ENCODE measurements around the gene TGFBR1.
"Not testable (repeated sequence)": the region's sequence is repeated elsewhere in the genome, so short reads cannot be mapped to it uniquely, and the experiment has no call there.

The TGFBR1 gene

DNA sequence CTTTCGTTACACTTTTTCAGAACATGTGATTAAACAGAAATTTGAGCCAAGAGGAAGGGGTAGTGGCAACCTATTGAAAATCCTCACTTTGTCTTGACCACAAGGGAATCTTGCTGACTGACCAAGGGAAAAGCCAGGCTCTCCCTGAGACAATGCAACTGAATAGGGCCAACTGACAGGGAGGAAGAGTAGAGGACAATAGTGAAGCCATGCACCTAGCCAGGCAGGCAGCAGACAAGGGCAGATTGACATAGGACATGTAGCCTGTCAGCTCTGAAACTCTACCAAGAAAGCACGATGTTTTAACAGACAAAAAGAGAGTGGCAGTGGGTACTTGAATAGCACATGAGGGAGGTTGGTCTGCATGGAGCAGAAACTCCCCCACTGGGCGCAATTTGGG, 8.5 kb upstream of the TGFBR1 start:
- no peaks in the 10 kb centered on the region for H3K36me3 ChIP-seq (ENCODE audit: control insufficient read depth, insufficient read depth, low read length)
- no peak overlapping the region for H3K4me3 ChIP-seq (ENCODE audit: low read depth, low read length)
- no peaks in the 10 kb centered on the region for H3K27me3 ChIP-seq (ENCODE audit: control insufficient read depth, insufficient read depth, low read length)
- H3K9me3 ChIP-seq (ENCODE audit: control insufficient read depth, insufficient read depth, low read depth, low read length): 0 out of 2 replicates have a peak, but pooled peaks cover 2% of the 10 kb centered on the region
- no peak overlapping the region for H3K27ac ChIP-seq (ENCODE audit: low read depth, low read length)
- no peaks in the 10 kb centered on the region for H3K4me1 ChIP-seq (ENCODE audit: control insufficient read depth, insufficient read depth, low read length)
- no peak overlapping the region for H3K9ac ChIP-seq (ENCODE audit: low read length)

DNA sequence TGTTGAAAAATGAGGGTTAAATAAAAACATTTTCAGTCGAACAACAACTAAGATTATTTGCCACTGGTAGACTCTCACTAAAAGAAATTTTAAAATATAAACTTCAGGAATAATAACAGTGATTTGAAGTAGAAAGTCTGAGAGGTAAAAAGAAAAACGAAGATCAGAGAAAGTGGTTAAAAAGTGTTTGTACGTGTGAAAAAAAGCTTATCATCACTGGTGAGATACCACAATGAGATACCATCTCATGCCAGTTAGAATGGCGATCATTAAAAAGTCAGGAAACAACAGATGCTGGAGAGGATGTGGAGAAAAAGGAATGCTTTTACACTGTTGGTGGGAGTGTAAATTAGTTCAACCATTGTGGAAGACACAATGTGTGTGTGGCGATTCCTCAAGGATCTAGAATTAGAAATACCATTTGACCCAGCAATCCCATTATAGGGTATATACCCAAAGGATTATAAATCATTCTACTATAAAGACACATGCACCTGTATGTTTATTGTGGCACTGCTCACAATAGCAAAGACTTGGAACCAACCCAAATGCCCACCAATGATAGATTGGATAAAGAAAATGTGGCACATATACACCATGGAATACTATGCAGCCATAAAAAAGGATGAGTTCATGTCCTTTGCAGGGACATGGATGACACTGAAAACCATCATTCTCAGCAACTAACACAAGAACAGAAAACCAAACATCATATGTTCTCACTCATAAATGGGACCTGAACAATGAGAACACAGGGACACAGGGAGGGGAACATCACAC, 4.9 kb upstream of the TGFBR1 start:
- H3K9me3 ChIP-seq (ENCODE audit: control insufficient read depth, insufficient read depth, low read depth, low read length); H3K4me3 ChIP-seq (ENCODE audit: low read depth, low read length); H3K27ac ChIP-seq (ENCODE audit: low read depth, low read length); H3K36me3 ChIP-seq (ENCODE audit: control insufficient read depth, insufficient read depth, low read length); H3K4me1 ChIP-seq (ENCODE audit: control insufficient read depth, insufficient read depth, low read length); H3K9ac ChIP-seq (ENCODE audit: low read length); H3K27me3 ChIP-seq (ENCODE audit: control insufficient read depth, insufficient read depth, low read length): not testable (repeated sequence)

DNA sequence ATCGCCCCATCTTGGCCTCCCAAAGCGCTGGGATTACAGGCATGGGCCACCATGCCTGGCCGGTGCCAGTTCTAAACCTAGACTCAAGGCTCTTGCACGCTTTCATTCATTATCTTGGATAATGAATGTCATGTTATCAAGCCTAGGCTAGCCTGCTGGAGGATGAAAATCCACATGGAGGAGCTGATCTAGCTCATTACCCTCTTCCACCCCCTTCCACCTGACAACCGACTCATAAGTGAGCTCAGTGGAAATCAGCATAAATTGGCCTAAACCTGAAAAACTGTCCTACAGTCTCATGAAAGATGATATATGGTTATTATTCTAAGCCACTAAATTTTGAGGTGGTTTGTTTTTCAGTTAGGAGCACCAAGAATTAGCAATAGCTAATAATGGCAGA, 3.6 kb upstream of the TGFBR1 start:
- Histone ChIP-seq H3K36me3 (ENCODE audit: control insufficient read depth, insufficient read depth, low read length) (no peaks in the 10 kb centered on the region), H3K4me1 (ENCODE audit: control insufficient read depth, insufficient read depth, low read length) (peaks cover 13% of the 10 kb centered on the region), H3K27me3 (ENCODE audit: control insufficient read depth, insufficient read depth, low read length) (0 out of 2 replicates have a peak, but pooled peaks cover 5% of the 10 kb centered on the region), H3K4me3 (ENCODE audit: low read depth, low read length) (no peak overlapping the region), H3K9ac (ENCODE audit: low read length) (no peak overlapping the region), H3K9me3 (ENCODE audit: control insufficient read depth, insufficient read depth, low read depth, low read length) (0 out of 2 replicates have a peak, but pooled peaks cover 2% of the 10 kb centered on the region), H3K27ac (ENCODE audit: low read depth, low read length) (no peak overlapping the region)

- Histone ChIP-seq H3K4me1 (ENCODE audit: control insufficient read depth, insufficient read depth, low read length) (peaks cover 17% of the 10 kb centered on the region), H3K4me3 (ENCODE audit: low read depth, low read length) (no peak overlapping the region), H3K9me3 (ENCODE audit: control insufficient read depth, insufficient read depth, low read depth, low read length) (0 out of 2 replicates have a peak, but pooled peaks cover 2% of the 10 kb centered on the region), H3K27me3 (ENCODE audit: control insufficient read depth, insufficient read depth, low read length) (0 out of 2 replicates have a peak, but pooled peaks cover 5% of the 10 kb centered on the region), H3K36me3 (ENCODE audit: control insufficient read depth, insufficient read depth, low read length) (no peaks in the 10 kb centered on the region), H3K9ac (ENCODE audit: low read length) (no peak overlapping the region), H3K27ac (ENCODE audit: low read depth, low read length) (no peak overlapping the region)
Observed at GRCh38 chr9:99101812-99102211, 3.1 kb upstream of the TGFBR1 start.

GRCh38 chr9:99103054-99103895, 1.6 kb upstream of the TGFBR1 start:
- no peak overlapping the region for H3K9ac ChIP-seq (ENCODE audit: low read length)
- no peak overlapping the region for H3K27ac ChIP-seq (ENCODE audit: low read depth, low read length)
- H3K4me1 ChIP-seq (ENCODE audit: control insufficient read depth, insufficient read depth, low read length): peaks cover 29% of the 10 kb centered on the region
- H3K4me3 ChIP-seq (ENCODE audit: low read depth, low read length): peak overlapping the region; percentile 66
- 0 out of 2 replicates have a peak, but pooled peaks cover 5% of the 10 kb centered on the region for H3K27me3 ChIP-seq (ENCODE audit: control insufficient read depth, insufficient read depth, low read length)
- 0 out of 2 replicates have a peak, but pooled peaks cover 2% of the 10 kb centered on the region for H3K9me3 ChIP-seq (ENCODE audit: control insufficient read depth, insufficient read depth, low read depth, low read length)
- no peaks in the 10 kb centered on the region for H3K36me3 ChIP-seq (ENCODE audit: control insufficient read depth, insufficient read depth, low read length)

- Histone ChIP-seq H3K9me3 (ENCODE audit: control insufficient read depth, insufficient read depth, low read depth, low read length) (0 out of 2 replicates have a peak, but pooled peaks cover 2% of the 10 kb centered on the region), H3K9ac (ENCODE audit: low read length) (peak overlapping the region; percentile 49), H3K4me1 (ENCODE audit: control insufficient read depth, insufficient read depth, low read length) (peaks cover 29% of the 10 kb centered on the region), H3K27me3 (ENCODE audit: control insufficient read depth, insufficient read depth, low read length) (0 out of 2 replicates have a peak, but pooled peaks cover 5% of the 10 kb centered on the region), H3K36me3 (ENCODE audit: control insufficient read depth, insufficient read depth, low read length) (no peaks in the 10 kb centered on the region), H3K27ac (ENCODE audit: low read depth, low read length) (no peak overlapping the region), H3K4me3 (ENCODE audit: low read depth, low read length) (peak overlapping the region; percentile 66)
Observed at GRCh38 chr9:99103901-99104458, 933 bp upstream of the TGFBR1 start.

- Histone ChIP-seq H3K4me1 (ENCODE audit: control insufficient read depth, insufficient read depth, low read length) (peaks cover 29% of the 10 kb centered on the region), H3K27me3 (ENCODE audit: control insufficient read depth, insufficient read depth, low read length) (0 out of 2 replicates have a peak, but pooled peaks cover 5% of the 10 kb centered on the region), H3K9ac (ENCODE audit: low read length) (peak overlapping the region; percentile 72), H3K4me3 (ENCODE audit: low read depth, low read length) (peak overlapping the region; percentile 92), H3K27ac (ENCODE audit: low read depth, low read length) (peak overlapping the region; percentile 64), H3K36me3 (ENCODE audit: control insufficient read depth, insufficient read depth, low read length) (no peaks in the 10 kb centered on the region), H3K9me3 (ENCODE audit: control insufficient read depth, insufficient read depth, low read depth, low read length) (no peaks in the 10 kb centered on the region)
Observed at GRCh38 chr9:99105152-99106043, 485 bp downstream of the TGFBR1 start.

- Histone ChIP-seq H3K27me3 (ENCODE audit: control insufficient read depth, insufficient read depth, low read length) (0 out of 2 replicates have a peak, but pooled peaks cover 5% of the 10 kb centered on the region), H3K36me3 (ENCODE audit: control insufficient read depth, insufficient read depth, low read length) (0 out of 2 replicates have a peak, but pooled peaks cover 4% of the 10 kb centered on the region), H3K4me1 (ENCODE audit: control insufficient read depth, insufficient read depth, low read length) (peaks cover 29% of the 10 kb centered on the region), H3K27ac (ENCODE audit: low read depth, low read length) (peak overlapping the region; percentile 64; the same call in 1 of the 2 replicates), H3K9me3 (ENCODE audit: control insufficient read depth, insufficient read depth, low read depth, low read length) (no peaks in the 10 kb centered on the region), H3K9ac (ENCODE audit: low read length) (peak overlapping the region; percentile 72), H3K4me3 (ENCODE audit: low read depth, low read length) (peak overlapping the region; percentile 92)
Observed at GRCh38 chr9:99106044-99106375, 1.1 kb downstream of the TGFBR1 start.

- Histone ChIP-seq H3K36me3 (ENCODE audit: control insufficient read depth, insufficient read depth, low read length) (0 out of 2 replicates have a peak, but pooled peaks cover 4% of the 10 kb centered on the region), H3K9ac (ENCODE audit: low read length) (no peak overlapping the region), H3K4me3 (ENCODE audit: low read depth, low read length) (no peak overlapping the region), H3K27me3 (ENCODE audit: control insufficient read depth, insufficient read depth, low read length) (0 out of 2 replicates have a peak, but pooled peaks cover 5% of the 10 kb centered on the region), H3K27ac (ENCODE audit: low read depth, low read length) (no peak overlapping the region), H3K9me3 (ENCODE audit: control insufficient read depth, insufficient read depth, low read depth, low read length) (no peaks in the 10 kb centered on the region), H3K4me1 (ENCODE audit: control insufficient read depth, insufficient read depth, low read length) (peaks cover 36% of the 10 kb centered on the region)
Observed at GRCh38 chr9:99107421-99107820, 2.5 kb downstream of the TGFBR1 start.

DNA sequence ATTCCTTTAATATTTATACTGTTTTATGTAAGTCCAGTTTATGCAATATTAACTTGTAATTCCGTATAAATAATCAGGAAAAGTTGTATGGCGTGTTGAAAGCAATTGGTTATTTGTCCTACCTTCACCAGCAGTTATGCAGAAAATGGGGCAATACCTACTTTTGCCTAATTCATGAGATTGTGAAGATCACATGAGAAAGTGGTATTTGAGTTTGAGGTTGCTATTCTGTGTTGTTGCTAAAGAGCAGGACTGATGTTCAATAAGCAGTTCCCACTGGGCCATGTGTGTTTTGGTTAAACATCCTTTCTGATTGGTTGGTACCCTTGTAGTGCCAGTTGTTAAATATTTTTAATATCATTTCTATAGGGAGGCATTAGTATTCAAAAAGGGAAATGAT, 3.2 kb downstream of the TGFBR1 start:
- Histone ChIP-seq H3K27me3 (ENCODE audit: control insufficient read depth, insufficient read depth, low read length) (0 out of 2 replicates have a peak, but pooled peaks cover 5% of the 10 kb centered on the region), H3K4me1 (ENCODE audit: control insufficient read depth, insufficient read depth, low read length) (peaks cover 43% of the 10 kb centered on the region), H3K27ac (ENCODE audit: low read depth, low read length) (no peak overlapping the region), H3K9me3 (ENCODE audit: control insufficient read depth, insufficient read depth, low read depth, low read length) (no peaks in the 10 kb centered on the region), H3K9ac (ENCODE audit: low read length) (no peak overlapping the region), H3K4me3 (ENCODE audit: low read depth, low read length) (no peak overlapping the region), H3K36me3 (ENCODE audit: control insufficient read depth, insufficient read depth, low read length) (0 out of 2 replicates have a peak, but pooled peaks cover 4% of the 10 kb centered on the region)

All from HUES6 (cell line).